HG02798 (cell line): ENCODE data around the gene EPHA4.

ENCODE experiments used
- ATAC-seq: cut with Tn5 transposase; IDR thresholded peaks from one replicate; pipeline ENCODE4 v1.9.1; 2021; ENCODE audit warnings: mild to moderate bottlenecking; ENCODE audit not compliant: unreplicated experiment, poor library complexity

EPHA4 gene

DNA sequence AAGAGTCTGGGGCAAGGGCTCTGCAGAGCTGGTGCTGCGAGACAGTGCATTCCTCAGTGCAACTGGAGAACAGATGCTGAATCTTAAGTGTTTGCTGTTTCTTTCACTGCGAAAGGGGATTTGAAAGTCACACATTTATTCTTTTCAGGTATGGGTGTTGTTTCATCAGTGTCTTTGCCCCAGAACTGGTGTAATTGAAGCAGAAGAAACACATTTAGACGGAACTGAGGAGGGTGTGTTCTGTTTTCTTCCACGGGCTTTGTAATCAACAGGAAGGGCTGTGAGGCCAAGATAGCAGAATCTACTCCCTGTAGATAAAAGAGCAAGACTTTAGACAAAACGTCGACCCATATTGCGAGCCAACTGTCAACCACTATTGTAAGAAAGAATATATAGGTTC, 151.9 kb downstream of the EPHA4 start:
- no peak for ATAC-seq

GRCh38 chr2:221415789-221416188, 156.3 kb downstream of the EPHA4 start:
- no peak for ATAC-seq

DNA sequence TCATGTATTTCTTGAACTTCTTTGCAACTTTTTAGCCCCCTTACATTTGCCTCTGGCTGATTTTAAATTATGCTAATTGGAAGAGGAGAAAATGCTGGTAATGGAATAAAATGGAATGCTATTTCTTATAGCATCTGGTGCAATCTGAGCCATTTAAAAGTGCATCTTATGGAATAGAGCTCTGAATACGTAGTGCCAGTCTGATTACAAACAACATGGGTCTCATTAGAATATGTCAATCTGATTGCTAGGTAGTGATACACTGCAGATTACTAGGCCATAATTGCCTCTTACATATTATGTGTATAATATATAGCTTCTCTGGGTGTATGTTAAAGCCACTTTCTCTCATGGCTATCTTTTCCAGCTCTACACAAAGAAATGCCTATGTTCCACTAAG, 159.1 kb downstream of the EPHA4 start:
- no peak for ATAC-seq

GRCh38 chr2:221410487-221410886, 161.6 kb downstream of the EPHA4 start:
- ATAC-seq = no peak

DNA sequence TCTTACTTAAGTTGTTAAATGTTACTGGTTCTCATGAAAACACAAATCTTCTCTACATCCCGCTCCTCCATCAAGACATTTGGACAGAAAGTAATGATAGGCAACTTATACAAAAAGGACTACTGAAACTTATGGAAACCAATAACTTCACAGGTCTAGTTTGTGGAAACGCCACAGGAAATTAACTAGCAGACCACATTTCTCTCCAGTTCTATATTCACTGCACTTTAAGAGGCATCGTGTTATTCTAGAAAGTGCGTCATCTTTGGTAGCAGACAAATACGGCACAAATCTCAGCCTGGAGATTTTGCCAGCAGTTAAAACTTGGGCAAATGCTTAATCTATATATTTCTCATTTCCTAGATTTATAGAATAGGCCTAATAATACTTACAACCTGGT, 164.3 kb downstream of the EPHA4 start:
- ATAC-seq = no peak

- ATAC-seq = no peak
Measured at GRCh38 chr2:221405521-221405920, 166.6 kb downstream of the EPHA4 start.

DNA sequence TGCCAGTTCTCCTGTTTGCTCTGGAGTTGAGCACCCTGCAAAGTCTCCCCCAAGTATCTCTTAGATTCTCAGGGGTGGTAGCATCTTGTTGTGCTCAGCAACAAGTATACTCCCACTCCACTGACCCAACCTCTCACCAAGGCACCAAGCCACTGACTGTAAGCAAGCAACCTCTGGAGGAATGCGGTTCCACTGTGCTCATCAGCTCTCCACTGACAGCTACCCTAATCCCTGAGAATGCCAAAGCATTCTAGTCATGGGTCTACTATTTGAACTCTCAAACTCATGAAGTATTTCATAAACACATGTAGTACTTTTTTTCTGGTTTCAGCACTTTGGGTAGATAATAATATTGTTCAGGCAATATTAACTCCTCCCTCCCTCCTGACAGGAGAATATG, 170.0 kb downstream of the EPHA4 start:
- ATAC-seq = no peak

- no peak for ATAC-seq
Measured at GRCh38 chr2:221400411-221400810, 171.7 kb downstream of the EPHA4 start.

GRCh38 chr2:221399183-221399582, 172.9 kb downstream of the EPHA4 start:
- no peak for ATAC-seq

DNA sequence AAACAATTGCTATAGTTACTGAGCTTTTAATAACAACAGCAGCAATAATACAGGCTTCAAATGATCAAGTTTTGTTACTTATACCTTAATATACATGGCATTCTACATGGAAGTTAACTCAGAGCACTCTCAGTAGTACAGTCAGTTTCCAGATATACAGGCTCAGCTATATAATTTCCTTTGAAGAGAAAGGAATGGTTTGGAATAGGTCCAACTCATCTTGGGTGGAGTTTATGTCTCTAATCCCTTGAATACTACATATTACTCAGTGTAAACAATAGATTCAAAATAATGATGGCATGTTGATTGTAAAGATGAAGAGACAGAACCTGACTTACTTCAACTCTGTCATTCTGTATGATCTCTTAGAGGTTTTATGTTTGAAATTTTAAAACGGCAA, 174.9 kb downstream of the EPHA4 start:
- ATAC-seq = no peak

- no peak for ATAC-seq
Measured at GRCh38 chr2:221392228-221392881, 179.7 kb downstream of the EPHA4 start.

GRCh38 chr2:221390878-221391277, 181.2 kb downstream of the EPHA4 start:
- no peak for ATAC-seq

DNA sequence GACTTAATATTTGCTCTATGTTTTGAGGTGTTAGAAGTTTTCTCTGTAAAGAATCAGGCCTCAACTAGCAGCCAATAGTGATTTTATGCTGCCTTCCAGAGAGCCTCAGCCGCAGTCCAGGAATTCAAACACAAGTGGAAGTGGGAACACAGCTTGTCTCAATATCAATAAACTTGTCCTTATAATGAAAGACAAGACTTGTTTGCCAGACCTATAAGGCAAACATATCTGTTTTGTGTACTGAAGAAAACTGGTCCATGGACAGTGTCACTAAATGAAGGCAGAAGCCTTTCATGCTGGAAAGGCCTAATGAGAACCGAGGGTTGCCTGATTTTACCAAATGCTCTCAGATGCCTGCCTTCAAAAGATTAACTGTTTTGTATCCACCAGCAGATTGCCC, 182.2 kb downstream of the EPHA4 start:
- ATAC-seq = no peak

DNA sequence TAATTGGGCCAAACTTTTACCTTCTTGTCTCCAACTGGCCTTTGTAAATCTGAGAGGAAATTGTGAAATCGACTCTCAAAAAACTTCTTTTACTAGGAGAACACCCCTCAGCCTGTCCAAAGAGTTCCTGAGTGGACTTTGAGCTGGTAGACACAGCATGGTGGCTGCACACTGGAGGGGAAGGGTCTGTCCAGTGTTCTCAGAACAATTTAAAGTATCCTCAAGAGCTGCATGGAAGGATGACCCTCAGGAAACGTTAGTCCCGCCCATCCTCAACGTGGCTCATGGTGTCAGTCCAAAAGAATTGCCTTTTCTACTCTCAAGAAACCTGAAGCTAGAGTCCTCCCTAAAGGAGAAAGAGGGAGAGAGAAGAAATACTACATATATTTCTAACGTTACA, 182.7 kb downstream of the EPHA4 start:
- no peak for ATAC-seq

DNA sequence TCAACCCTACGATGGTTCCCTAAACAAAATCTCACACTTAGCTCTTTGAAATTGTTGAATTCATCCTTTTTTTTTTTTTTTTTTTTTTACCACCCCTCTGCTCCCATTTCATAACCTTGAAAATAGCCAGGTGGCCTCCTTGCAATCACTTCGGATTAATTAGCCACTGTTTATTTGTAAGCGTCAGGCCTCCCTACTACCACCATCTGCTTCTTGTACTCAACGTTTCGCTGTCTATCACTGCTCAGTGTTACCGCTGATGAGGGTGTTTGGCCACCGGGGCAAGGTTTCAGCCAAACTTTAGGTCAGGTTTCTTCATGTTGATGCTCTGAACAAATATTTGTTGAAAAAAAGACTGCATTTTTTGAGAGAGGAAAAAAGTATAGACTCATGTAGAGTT, 183.2 kb downstream of the EPHA4 start:
- ATAC-seq = no peak

GRCh38 chr2:221385716-221386115, 186.4 kb downstream of the EPHA4 start:
- ATAC-seq = no peak

DNA sequence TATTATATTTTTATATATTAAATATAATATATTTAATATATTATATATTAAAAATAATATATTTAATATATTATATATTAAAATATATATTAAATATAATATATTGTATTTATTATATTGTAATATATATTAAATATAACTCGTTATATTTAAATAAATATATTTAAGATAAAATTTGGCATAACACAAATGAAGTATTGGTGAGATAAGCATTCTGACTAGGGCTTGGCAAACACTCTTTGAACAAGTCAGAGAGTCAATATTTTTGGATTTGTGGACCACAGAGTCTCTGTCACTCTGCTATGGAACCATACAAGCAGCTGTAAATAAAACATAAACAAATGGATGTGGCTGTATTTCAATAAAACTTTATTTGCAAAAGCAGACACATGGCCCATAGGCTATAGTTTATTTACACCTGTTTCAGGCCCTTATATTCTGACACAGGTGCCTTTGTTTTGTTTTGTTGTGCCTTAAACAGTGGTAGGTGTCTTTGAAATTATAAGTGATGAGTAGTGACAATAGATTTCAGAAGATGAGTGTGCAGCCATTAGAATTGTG, 190.1 kb downstream of the EPHA4 start:
- no peak for ATAC-seq

- ATAC-seq = no peak
Measured at GRCh38 chr2:221380686-221381085, 191.4 kb downstream of the EPHA4 start.

- no peak for ATAC-seq
Measured at GRCh38 chr2:221380062-221380461, 192.0 kb downstream of the EPHA4 start.

- ATAC-seq = no peak
Measured at GRCh38 chr2:221377597-221377996, 194.5 kb downstream of the EPHA4 start.

DNA sequence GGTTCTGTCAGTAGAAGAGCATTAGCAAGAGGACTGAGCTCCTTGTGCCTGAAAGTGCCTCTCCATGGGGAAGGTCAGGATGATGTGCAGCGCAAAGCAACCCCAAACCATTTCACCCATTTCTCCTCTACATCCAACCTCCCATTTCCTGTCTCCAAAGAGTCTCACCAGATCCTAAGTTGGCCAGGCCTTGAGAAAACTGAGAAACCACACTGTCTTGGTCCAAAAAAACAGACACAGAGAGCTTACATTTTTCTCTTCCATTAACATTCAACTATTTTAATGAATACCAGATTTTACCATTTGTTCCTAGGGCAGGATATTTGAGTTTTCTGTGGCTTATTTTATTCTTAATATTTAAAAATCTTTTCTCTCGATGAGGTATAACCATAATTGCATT, 195.0 kb downstream of the EPHA4 start:
- no peak for ATAC-seq

DNA sequence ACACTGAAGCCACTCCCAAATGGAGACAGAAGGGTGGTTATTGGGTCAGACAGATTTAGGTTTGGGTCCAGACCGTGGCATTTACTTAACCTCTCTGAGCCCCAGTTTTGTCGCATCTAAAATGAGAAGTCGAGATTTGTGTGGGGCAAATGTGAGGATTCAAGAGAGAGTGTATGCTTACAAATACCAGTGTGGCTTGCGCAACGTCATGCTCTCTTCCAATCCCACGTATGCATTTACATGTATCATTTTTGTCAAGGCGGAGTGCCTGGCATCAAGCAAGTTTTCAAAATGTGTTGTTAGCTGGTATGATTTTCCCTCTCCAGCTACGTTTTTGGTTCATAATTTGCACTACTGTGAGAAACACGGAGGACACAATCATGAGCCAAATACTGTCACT, 197.9 kb downstream of the EPHA4 start:
- no peak for ATAC-seq

GRCh38 chr2:221372907-221373306, 199.2 kb downstream of the EPHA4 start:
- no peak for ATAC-seq
